CD8-positive, alpha-beta memory T cell (primary cell): ENCODE data around the gene SPART. TPM values are rescaled to one million over a fixed set of nuclear protein-coding genes. Genes with fewer than 3 reads are reported as not detected.
A peak's percentile ranks its signal among the peaks of the same experiment; 100 is the strongest.

Source experiments
- CTCF ChIA-PET: fragments of 350-600 bp; sonication (Branson Sonifier 250); formaldehyde crosslinking; loops from one replicate; lab custom pipeline; 2021; ENCODE audit warnings: antibody characterized with exemption; lab: Charles Lee
- POLR2A ChIA-PET: fragments of 350-600 bp; sonication (Branson Sonifier 250); formaldehyde crosslinking; loops from one replicate; lab custom pipeline; 2021; ENCODE audit warnings: antibody characterized with exemption; lab: Charles Lee
- DNase-seq, 5 donors: peaks; one replicate each; pipeline versions ENCODE4 v3.0.0 to v3.0.0-alpha.2; 2020 to 2022; ENCODE audit warnings: mixed read lengths in 1 of 5
- H3K27ac ChIP-seq: one replicate; pipeline ENCODE4 v1.7.0; 2013; ENCODE audit warnings: low read depth, mild to moderate bottlenecking, low read length, moderate library complexity
- H3K27me3 ChIP-seq: 2 replicates; pipeline ENCODE4 v1.7.0; 2013; ENCODE audit warnings: low read length, mild to moderate bottlenecking; ENCODE audit not compliant: insufficient read depth, poor library complexity, severe bottlenecking
- H3K36me3 ChIP-seq: 2 replicates; pipeline ENCODE4 v1.7.0; 2013; ENCODE audit warnings: mild to moderate bottlenecking, low read length, moderate library complexity; ENCODE audit not compliant: insufficient read depth
- H3K4me1 ChIP-seq: 2 replicates; pipeline ENCODE4 v1.7.0; 2013; ENCODE audit warnings: mild to moderate bottlenecking, low read length, moderate library complexity; ENCODE audit not compliant: insufficient read depth
- H3K4me3 ChIP-seq: 2 replicates; pipeline ENCODE4 v1.7.0; 2013; ENCODE audit warnings: mild to moderate bottlenecking, low read length
- H3K9me3 ChIP-seq: 2 replicates; pipeline ENCODE4 v1.7.0; 2013; ENCODE audit warnings: mild to moderate bottlenecking, low read length
- H3K27ac Mint-ChIP-seq, 8 donors: one replicate each; pipeline ENCODE4 v1.8.0; 2020 to 2021; ENCODE audit warnings: mixed read lengths in 8 of 8, mild to moderate bottlenecking in 6 of 8, inconsistent platforms in 3 of 8, moderate library complexity in 3 of 8
- H3K27me3 Mint-ChIP-seq, 2 donors: one replicate each; pipeline ENCODE4 v1.8.0; 2020 to 2021; ENCODE audit warnings: mixed read lengths in 2 of 2, mild to moderate bottlenecking in 1 of 2, moderate library complexity in 1 of 2
- H3K36me3 Mint-ChIP-seq, 3 donors: one replicate each; pipeline ENCODE4 v1.8.0; 2020 to 2021; ENCODE audit warnings: mixed read lengths in 3 of 3, inconsistent platforms in 1 of 3, mild to moderate bottlenecking in 1 of 3
- H3K4me1 Mint-ChIP-seq, 3 donors: one replicate each; pipeline ENCODE4 v1.8.0; 2020 to 2021; ENCODE audit warnings: mixed read lengths in 3 of 3, inconsistent platforms in 1 of 3, mild to moderate bottlenecking in 1 of 3
- H3K4me3 Mint-ChIP-seq, 7 donors: one replicate each; pipeline ENCODE4 v1.8.0; 2020 to 2021; ENCODE audit warnings: mixed read lengths in 7 of 7, mild to moderate bottlenecking in 6 of 7, moderate library complexity in 4 of 7, inconsistent platforms in 2 of 7
- H3K9me3 Mint-ChIP-seq, 5 donors: one replicate each; pipeline ENCODE4 v1.8.0; 2020 to 2022; ENCODE audit warnings: mixed read lengths in 5 of 5, mild to moderate bottlenecking in 3 of 5, moderate library complexity in 2 of 5, inconsistent platforms in 1 of 5
- polyA plus RNA-seq: library from polyadenylated mRNA; unstranded; fragments of 300-500 nt; fragmentation: Illumina TruSeq; gene quantifications from one replicate; pipeline ENCODE4 v1.2.3, GENCODE V29; 2021
- total RNA-seq, 2 experiments: library from RNA; stranded (reverse); gene quantifications; one replicate each; pipeline ENCODE4 v1.2.3, GENCODE V29; 2021

Gene SPART
- total and polyA plus RNA-seq, 3 experiments from 2014 or later = 9.2 to 22.6 (median 10.8) TPM

DNA sequence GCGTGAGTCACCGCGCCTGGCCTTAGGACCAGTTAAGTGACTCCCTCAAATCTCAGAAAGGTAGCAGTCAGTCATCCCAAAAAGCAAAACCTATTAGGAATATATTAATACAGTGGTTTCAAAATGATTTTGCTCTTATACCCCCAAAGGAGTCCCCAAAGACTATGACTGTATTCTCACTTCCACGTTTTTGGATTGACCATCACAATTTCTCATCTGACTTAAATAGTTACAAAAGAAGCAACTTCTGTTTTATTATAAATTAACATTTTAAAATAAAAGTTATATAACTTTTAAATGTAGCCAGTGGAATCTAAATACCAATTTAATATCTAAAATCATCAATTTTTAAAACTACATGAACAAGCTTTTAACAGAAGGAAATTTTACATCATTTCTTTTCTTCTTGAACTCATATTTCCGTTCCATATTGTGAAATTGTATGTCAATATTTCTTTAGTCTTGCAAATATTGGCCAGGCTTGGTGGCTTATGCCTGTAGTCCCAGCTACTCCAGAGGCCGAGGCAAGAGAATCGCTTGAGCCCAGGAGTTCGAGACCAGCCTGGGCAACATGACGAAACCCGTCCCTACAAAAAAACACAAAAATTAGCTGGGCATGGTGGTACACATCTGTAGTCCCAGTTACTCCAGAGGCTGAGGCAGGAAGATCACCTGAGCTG, 1.5 kb upstream of the SPART start:
- Mint-ChIP-seq H3K9me3 (peaks cover 0 to 6% (median 0%) of the 10 kb centered on the region in 5 donors), H3K36me3 (peaks cover 0 to 5% (median 0%) of the 10 kb centered on the region in 3 donors), H3K27ac (no peak overlapping the region), H3K4me1 (peaks cover 26 to 30% (median 28%) of the 10 kb centered on the region in 3 donors), H3K4me3 (no peak overlapping the region), H3K27me3 (peaks cover 25 to 39% of the 10 kb centered on the region in 2 donors)
- POLR2A ChIA-PET = no interaction called here
- no peaks in the 10 kb centered on the region for H3K36me3 ChIP-seq
- peaks cover 10% of the 10 kb centered on the region for H3K4me1 ChIP-seq
- H3K27ac ChIP-seq = no peak overlapping the region
- DNase-seq = no peak
- no peaks in the 10 kb centered on the region for H3K9me3 ChIP-seq
- CTCF ChIA-PET = no interaction called here
- no peak overlapping the region for H3K4me3 ChIP-seq
- H3K27me3 ChIP-seq = no peaks in the 10 kb centered on the region

GRCh38 chr13:36345438-36346221, 564 bp downstream of the SPART start:
- peak in 4 of 5 donors; percentile 5 to 55 (median 46) for DNase-seq
- H3K27ac ChIP-seq = peak overlapping the region; percentile 83
- peak overlapping the region; percentile 91 to 98 (median 98) for H3K27ac Mint-ChIP-seq
- peak overlapping the region; percentile 78 for H3K4me3 ChIP-seq
- no peaks in the 10 kb centered on the region for H3K27me3 ChIP-seq
- H3K27me3 Mint-ChIP-seq = peaks cover 25 to 35% of the 10 kb centered on the region in 2 donors
- no peaks in the 10 kb centered on the region for H3K9me3 ChIP-seq
- ChIA-PET POLR2A (interaction anchor here (1.3 kb wide), 1 partner anchor 655 kb away, joined by 4 read pairs; the partner anchor contains the start of gene EXOSC8), CTCF (interaction anchor here (1.6 kb wide), 1 partner anchor 14 kb away, joined by 5 read pairs; no protein-coding TSS in a partner anchor)
- peak overlapping the region; percentile 86 to 93 (median 90) for H3K4me3 Mint-ChIP-seq
- H3K4me1 Mint-ChIP-seq = peaks cover 28 to 32% (median 30%) of the 10 kb centered on the region in 3 donors
- H3K9me3 Mint-ChIP-seq = peaks cover 0 to 6% (median 0%) of the 10 kb centered on the region in 5 donors
- peaks cover 0 to 5% (median 0%) of the 10 kb centered on the region in 3 donors for H3K36me3 Mint-ChIP-seq
- H3K4me1 ChIP-seq = peaks cover 10% of the 10 kb centered on the region
- H3K36me3 ChIP-seq = no peaks in the 10 kb centered on the region

DNA sequence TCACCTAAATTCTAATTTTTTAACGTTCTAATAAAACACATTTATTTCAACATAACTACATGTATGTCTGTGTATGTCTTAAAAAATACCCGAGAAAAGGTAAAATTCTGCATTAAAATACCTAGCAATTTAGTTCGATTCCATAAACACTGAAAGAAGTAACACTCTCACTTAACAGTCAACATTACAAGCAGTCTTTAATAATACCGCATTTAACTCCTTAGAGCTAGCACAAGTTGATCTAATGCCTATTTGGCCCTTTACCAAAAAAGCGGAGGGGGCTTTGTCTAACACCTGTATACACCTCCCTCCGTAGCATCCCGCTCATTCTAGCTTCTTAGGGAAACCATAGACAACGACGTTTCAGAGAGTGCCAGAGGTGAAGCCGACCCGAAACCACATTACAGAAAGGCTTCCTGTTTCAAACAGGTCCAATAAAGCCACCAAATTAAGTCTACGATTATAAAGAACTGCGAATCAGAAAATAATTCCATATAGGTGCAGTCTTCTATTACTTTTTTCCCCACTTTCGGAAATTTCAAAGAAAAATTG, 1.2 kb downstream of the SPART start:
- H3K27me3 Mint-ChIP-seq = peaks cover 25 to 35% of the 10 kb centered on the region in 2 donors
- DNase-seq = peak in 2 of 5 donors; percentile 48 to 59
- H3K36me3 Mint-ChIP-seq = peaks cover 0 to 5% (median 0%) of the 10 kb centered on the region in 3 donors
- Histone ChIP-seq H3K27me3 (no peaks in the 10 kb centered on the region), H3K9me3 (no peaks in the 10 kb centered on the region), H3K4me3 (peak overlapping the region; percentile 78), H3K4me1 (peaks cover 10% of the 10 kb centered on the region), H3K27ac (peak overlapping the region; percentile 83), H3K36me3 (no peaks in the 10 kb centered on the region)
- H3K4me1 Mint-ChIP-seq = peaks cover 28 to 32% (median 30%) of the 10 kb centered on the region in 3 donors
- peak overlapping the region; percentile 86 to 93 (median 90) for H3K4me3 Mint-ChIP-seq
- CTCF ChIA-PET = no interaction called here
- peak overlapping the region; percentile 91 to 98 (median 98) for H3K27ac Mint-ChIP-seq
- peaks cover 0 to 6% (median 0%) of the 10 kb centered on the region in 5 donors for H3K9me3 Mint-ChIP-seq
- POLR2A ChIA-PET = interaction anchor here (1.3 kb wide), 1 partner anchor 655 kb away, joined by 4 read pairs; the partner anchor contains the start of gene EXOSC8

DNA sequence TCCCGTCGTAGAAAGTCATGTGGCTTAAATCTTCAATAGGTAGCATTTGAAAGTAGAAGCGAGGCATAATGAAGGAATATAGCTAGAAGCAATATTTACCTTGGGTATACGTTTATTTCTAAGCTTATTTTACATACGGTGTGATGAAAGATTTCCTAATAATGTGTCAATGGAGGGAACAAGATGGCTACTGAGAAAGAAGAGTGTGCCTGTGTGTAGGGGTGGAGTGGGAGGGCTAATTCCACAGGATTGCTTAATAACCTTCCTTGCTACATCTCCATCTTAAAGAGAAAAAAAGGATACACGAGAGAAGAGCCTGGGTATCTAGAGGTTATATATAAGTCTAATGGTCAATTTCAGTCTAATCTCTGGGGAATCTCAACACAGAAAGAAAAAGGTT, 2.0 kb downstream of the SPART start:
- no peaks in the 10 kb centered on the region for H3K27me3 ChIP-seq
- H3K9me3 ChIP-seq = no peaks in the 10 kb centered on the region
- Mint-ChIP-seq H3K4me3 (peak overlapping the region in 5 of 7 donors; percentile 7 to 93 (median 30)), H3K9me3 (peaks cover 0 to 6% (median 0%) of the 10 kb centered on the region in 5 donors), H3K27ac (peak overlapping the region in 3 of 8 donors; percentile 31 to 98 (median 43)), H3K4me1 (peaks cover 28 to 32% (median 30%) of the 10 kb centered on the region in 3 donors), H3K27me3 (peaks cover 25 to 35% of the 10 kb centered on the region in 2 donors), H3K36me3 (peaks cover 0 to 5% (median 0%) of the 10 kb centered on the region in 3 donors)
- DNase-seq = no peak
- H3K27ac ChIP-seq = no peak overlapping the region
- H3K36me3 ChIP-seq = no peaks in the 10 kb centered on the region
- CTCF ChIA-PET = interaction anchor here (0.7 to 1.0 kb wide), 2 partner anchors 8 to 11 kb away, joined by 3 read pairs; no protein-coding TSS in a partner anchor
- POLR2A ChIA-PET = no interaction called here
- no peak overlapping the region for H3K4me3 ChIP-seq
- peaks cover 10% of the 10 kb centered on the region for H3K4me1 ChIP-seq

- Histone ChIP-seq H3K4me3 (no peak overlapping the region), H3K27ac (no peak overlapping the region), H3K4me1 (peaks cover 10% of the 10 kb centered on the region), H3K36me3 (no peaks in the 10 kb centered on the region), H3K27me3 (no peaks in the 10 kb centered on the region), H3K9me3 (no peaks in the 10 kb centered on the region)
- Mint-ChIP-seq H3K27ac (peak overlapping the region in 5 of 8 donors; percentile 7 to 98 (median 43)), H3K4me1 (peaks cover 28 to 32% (median 30%) of the 10 kb centered on the region in 3 donors), H3K9me3 (peaks cover 0 to 6% (median 0%) of the 10 kb centered on the region in 5 donors), H3K27me3 (peaks cover 25 to 35% of the 10 kb centered on the region in 2 donors), H3K4me3 (peak overlapping the region in 5 of 7 donors; percentile 7 to 93 (median 30)), H3K36me3 (peaks cover 0 to 5% (median 0%) of the 10 kb centered on the region in 3 donors)
- POLR2A ChIA-PET = no interaction called here
- no peak for DNase-seq
- CTCF ChIA-PET = interaction anchor here (0.7 to 1.0 kb wide), 2 partner anchors 9 to 11 kb away, joined by 3 read pairs; no protein-coding TSS in a partner anchor
Measured at GRCh38 chr13:36343766-36344165, 2.4 kb downstream of the SPART start.

DNA sequence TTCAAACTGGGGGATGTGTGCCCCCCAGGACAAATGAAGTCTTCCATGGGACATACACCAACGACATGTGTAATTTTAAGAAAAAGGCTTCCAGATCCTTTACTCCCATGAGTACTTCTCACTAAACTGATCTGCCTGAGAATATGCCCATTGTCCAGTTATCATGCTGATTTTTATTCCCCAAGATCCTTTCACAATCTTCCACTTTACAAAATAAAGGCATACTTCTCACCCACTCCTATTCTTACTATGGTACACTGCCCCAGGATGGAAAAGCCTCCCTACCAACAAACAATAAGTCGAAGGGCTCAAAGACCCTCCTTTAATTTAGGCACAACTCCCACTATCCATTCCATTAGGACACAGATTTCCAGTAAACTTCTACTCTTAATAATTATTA, 3.5 kb downstream of the SPART start:
- H3K4me3 ChIP-seq = no peak overlapping the region
- no peaks in the 10 kb centered on the region for H3K27me3 ChIP-seq
- POLR2A ChIA-PET = no interaction called here
- no peaks in the 10 kb centered on the region for H3K36me3 ChIP-seq
- CTCF ChIA-PET = no interaction called here
- peaks cover 10% of the 10 kb centered on the region for H3K4me1 ChIP-seq
- no peak overlapping the region for H3K27ac ChIP-seq
- Mint-ChIP-seq H3K4me1 (peaks cover 28 to 32% (median 30%) of the 10 kb centered on the region in 3 donors), H3K27ac (peak overlapping the region in 1 of 8 donors; percentile 19), H3K36me3 (peaks cover 0 to 5% (median 0%) of the 10 kb centered on the region in 3 donors), H3K9me3 (peaks cover 0 to 6% (median 0%) of the 10 kb centered on the region in 5 donors), H3K27me3 (peaks cover 24 to 32% of the 10 kb centered on the region in 2 donors), H3K4me3 (no peak overlapping the region)
- no peaks in the 10 kb centered on the region for H3K9me3 ChIP-seq
- no peak for DNase-seq

GRCh38 chr13:36341718-36342117, 4.5 kb downstream of the SPART start:
- Histone ChIP-seq H3K27me3 (no peaks in the 10 kb centered on the region), H3K4me3 (no peak overlapping the region), H3K27ac (no peak overlapping the region), H3K36me3 (no peaks in the 10 kb centered on the region), H3K4me1 (peaks cover 10% of the 10 kb centered on the region), H3K9me3 (no peaks in the 10 kb centered on the region)
- POLR2A ChIA-PET = no interaction called here
- CTCF ChIA-PET = no interaction called here
- H3K36me3 Mint-ChIP-seq = peaks cover 0 to 5% (median 0%) of the 10 kb centered on the region in 3 donors
- peaks cover 20 to 28% of the 10 kb centered on the region in 2 donors for H3K27me3 Mint-ChIP-seq
- no peak overlapping the region for H3K4me3 Mint-ChIP-seq
- H3K27ac Mint-ChIP-seq = peak overlapping the region in 1 of 8 donors; percentile 5
- DNase-seq = no peak
- peaks cover 25 to 35% (median 33%) of the 10 kb centered on the region in 3 donors for H3K4me1 Mint-ChIP-seq
- peaks cover 0 to 6% (median 0%) of the 10 kb centered on the region in 5 donors for H3K9me3 Mint-ChIP-seq
